MM.1S (cell line): ENCODE measurements around the gene IFIT5.

Experiments used
- EZH2 ChIP-seq: fragments of 300-600 bp; sonication (generic); optimal IDR thresholded peaks from 2 replicates; pipeline ENCODE3; 2017; ENCODE audit warnings: low read depth, mild to moderate bottlenecking, antibody characterized with exemption, low read length, mixed read lengths
- EZH2phosphoT487 ChIP-seq: fragments of 300-600 bp; sonication (generic); IDR thresholded peaks from 2 replicates; pipeline ENCODE4 v1.6.1; 2018; ENCODE audit warnings: antibody characterized with exemption, low read length
- TF ChIP-seq, protein P1 (sequence below): fragments of 300-600 bp; sonication (generic); IDR thresholded peaks from 2 replicates; pipeline ENCODE4 v1.5.1; 2016; ENCODE audit warnings: antibody characterized with exemption, low read length, mixed read lengths

DNA sequence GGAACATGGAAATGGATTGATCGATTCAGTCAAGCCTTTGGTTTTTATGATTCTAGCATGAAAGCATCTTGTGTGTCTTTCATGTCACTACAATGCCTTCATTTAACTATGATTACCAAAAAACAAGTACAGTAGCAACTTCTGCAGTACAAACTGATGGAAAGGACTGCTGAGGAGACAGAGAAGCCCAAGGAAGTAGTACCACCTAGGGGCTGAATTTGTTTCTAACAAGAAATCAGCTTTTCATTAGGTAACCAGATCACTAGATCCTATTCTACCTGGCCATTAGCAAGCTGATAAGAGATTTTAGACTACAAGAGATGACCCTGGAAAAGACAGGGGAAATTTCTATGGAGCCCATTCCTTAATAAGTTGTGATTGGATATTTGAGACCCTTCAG, 25.1 kb upstream of the IFIT5 start:
- TF ChIP-seq, protein P1, sequence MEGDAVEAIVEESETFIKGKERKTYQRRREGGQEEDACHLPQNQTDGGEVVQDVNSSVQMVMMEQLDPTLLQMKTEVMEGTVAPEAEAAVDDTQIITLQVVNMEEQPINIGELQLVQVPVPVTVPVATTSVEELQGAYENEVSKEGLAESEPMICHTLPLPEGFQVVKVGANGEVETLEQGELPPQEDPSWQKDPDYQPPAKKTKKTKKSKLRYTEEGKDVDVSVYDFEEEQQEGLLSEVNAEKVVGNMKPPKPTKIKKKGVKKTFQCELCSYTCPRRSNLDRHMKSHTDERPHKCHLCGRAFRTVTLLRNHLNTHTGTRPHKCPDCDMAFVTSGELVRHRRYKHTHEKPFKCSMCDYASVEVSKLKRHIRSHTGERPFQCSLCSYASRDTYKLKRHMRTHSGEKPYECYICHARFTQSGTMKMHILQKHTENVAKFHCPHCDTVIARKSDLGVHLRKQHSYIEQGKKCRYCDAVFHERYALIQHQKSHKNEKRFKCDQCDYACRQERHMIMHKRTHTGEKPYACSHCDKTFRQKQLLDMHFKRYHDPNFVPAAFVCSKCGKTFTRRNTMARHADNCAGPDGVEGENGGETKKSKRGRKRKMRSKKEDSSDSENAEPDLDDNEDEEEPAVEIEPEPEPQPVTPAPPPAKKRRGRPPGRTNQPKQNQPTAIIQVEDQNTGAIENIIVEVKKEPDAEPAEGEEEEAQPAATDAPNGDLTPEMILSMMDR, result peak; percentile 39
- TF ChIP-seq EZH2phosphoT487 (no peak), EZH2 (no peak)
